GM12892 (cell line): ENCODE results near the gene OR6C2.

Source experiments
- DNase-seq: peaks from one replicate; pipeline ENCODE4 v3.0.0; 2011; ENCODE audit not compliant: insufficient read length
- FAIRE-seq: peaks from 2 replicates; lab custom pipeline; 2011; peaks lifted over from hg19 to GRCh38; lab: Jason Lieb, UNC
- POLR2A ChIP-seq: IDR thresholded peaks from 2 replicates; pipeline ENCODE4 v1.6.1; 2011; ENCODE audit warnings: low read depth, low read length, control low read depth
- POLR2AphosphoS5 ChIP-seq: IDR thresholded peaks from 2 replicates; pipeline ENCODE4 v1.6.1; 2011; ENCODE audit warnings: low read depth, low read length, control low read depth
- TAF1 ChIP-seq: IDR thresholded peaks from 2 replicates; pipeline ENCODE4 v1.6.1; 2011; ENCODE audit warnings: low read depth, mild to moderate bottlenecking, control low read depth, low read length, borderline replicate concordance

Gene OR6C2

GRCh38 chr12:55495490-55495889 lies 51.6 kb downstream of the OR6C2 start:
- peak; percentile 33 for FAIRE-seq
- no peak for TF ChIP-seq POLR2AphosphoS5
- TF ChIP-seq POLR2A, result no peak
- TF ChIP-seq TAF1, result no peak
- no peak for DNase-seq

GRCh38 chr12:55499231-55499630 lies 55.4 kb downstream of the OR6C2 start:
- FAIRE-seq (no peak), DNase-seq (no peak)
- no peak for TF ChIP-seq TAF1
- TF ChIP-seq POLR2AphosphoS5, result no peak
- TF ChIP-seq POLR2A, result no peak

DNA sequence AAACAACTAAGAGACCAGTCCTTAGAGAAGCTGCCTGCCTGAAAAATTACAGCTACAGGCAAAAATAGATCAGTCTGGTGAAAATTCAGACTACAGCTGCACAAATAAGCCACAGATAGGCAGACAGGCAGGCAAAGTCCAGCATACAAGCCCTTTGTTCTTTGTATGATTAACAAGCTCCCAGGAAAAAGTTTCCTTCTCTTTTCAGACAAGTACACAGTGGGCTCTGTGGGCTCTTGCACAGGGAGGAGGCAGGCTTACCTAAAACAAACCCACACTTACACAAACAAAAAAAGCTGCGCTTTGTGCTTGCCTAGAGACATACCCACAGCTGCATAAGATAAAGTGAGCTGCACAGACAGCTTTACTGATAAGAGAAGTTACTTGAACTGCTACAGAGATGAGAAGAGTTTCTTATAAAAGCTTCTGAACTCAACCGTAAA lies 56.0 kb downstream of the OR6C2 start:
- TF ChIP-seq POLR2AphosphoS5, result no peak
- TF ChIP-seq POLR2A, result no peak
- TF ChIP-seq TAF1, result no peak
- FAIRE-seq (no peak), DNase-seq (no peak)

GRCh38 chr12:55501601-55502000 lies 57.7 kb downstream of the OR6C2 start:
- TF ChIP-seq TAF1, result no peak
- TF ChIP-seq POLR2AphosphoS5, result no peak
- no peak for TF ChIP-seq POLR2A
- no peak for FAIRE-seq
- no peak for DNase-seq
